ENCODE data around the gene ATRIP.

DNA sequence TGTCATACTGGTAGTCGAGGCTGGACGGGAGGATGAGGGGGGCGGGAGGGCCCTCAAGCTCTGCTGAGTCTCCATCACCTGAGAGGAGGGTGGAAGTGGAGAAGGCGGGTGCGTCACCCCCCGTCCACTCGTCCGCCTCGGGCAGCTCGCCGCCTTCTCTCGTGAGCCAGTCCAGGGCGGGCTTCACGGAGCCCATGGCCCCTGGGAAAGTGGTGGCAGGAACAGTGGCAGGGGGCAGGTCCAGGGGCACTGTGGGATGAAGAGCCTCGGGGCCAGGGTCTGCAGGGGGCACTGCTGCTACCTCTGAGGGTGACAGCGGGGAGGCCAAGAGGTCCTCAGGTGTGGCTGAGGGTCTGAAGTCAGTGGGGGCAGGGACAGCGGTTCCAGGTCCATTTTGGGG lies 26.9 kb upstream of the ATRIP start:
- TF ChIP-seq EZH2 (IDR thresholded peaks at IDR 0.05; ENCODE audit: borderline replicate concordance, low read length) (no peak), CTCF (IDR thresholded peaks at IDR 0.05; ENCODE audit: low read length) (no peak)

Measured in OCI-LY1 (cell line).